PC-9 (cell line): Measurements from ENCODE around the gene TH. TPM values are rescaled to one million over a fixed set of nuclear protein-coding genes. Genes with fewer than 3 reads are reported as not detected.

Source experiments
- BruUV-seq: library from RNA; stranded (reverse); fragments of 400-500 nt; replicated peaks from 2 replicates; lab custom pipeline; 2021; lab: Mats Ljungman, UMichigan
- CTCF ChIA-PET: fragments of 300-600 bp; sonication (Branson Sonifier 250); formaldehyde crosslinking; loops from one replicate; lab custom pipeline; 2022; ENCODE audit warnings: antibody characterized with exemption; lab: Charles Lee
- POLR2A ChIA-PET: fragments of 300-600 bp; sonication (Branson Sonifier 250); formaldehyde crosslinking; loops from one replicate; lab custom pipeline; 2022; ENCODE audit warnings: antibody characterized with exemption; ENCODE audit not compliant: unreplicated experiment; lab: Charles Lee
- DNase-seq, 2 experiments: peaks; one replicate each; pipeline versions ENCODE4 v3.0.0 to v3.0.0-alpha.2; 2015 to 2022; ENCODE audit warnings: mixed read lengths in 1 of 2
- H2AFZ ChIP-seq: fragments of 200-600 bp; sonication (generic); 2 replicates; pipeline ENCODE4 v1.8.1; 2017; ENCODE audit warnings: antibody characterized with exemption
- H3F3A ChIP-seq: fragments of 200-600 bp; sonication (generic); 2 replicates; pipeline ENCODE4 v1.8.1; 2017; ENCODE audit warnings: antibody characterized with exemption, mild to moderate bottlenecking, low read depth; ENCODE audit not compliant: insufficient read depth
- H3K27ac ChIP-seq: fragments of 200-600 bp; sonication (generic); 2 replicates; pipeline ENCODE4 v1.6.1; 2016; ENCODE audit warnings: mixed run types
- H3K27me3 ChIP-seq: fragments of 200-600 bp; sonication (generic); 2 replicates; pipeline ENCODE4 v1.6.1; 2016; ENCODE audit warnings: low read depth, mixed run types; ENCODE audit not compliant: insufficient read depth
- H3K36me3 ChIP-seq: fragments of 200-600 bp; sonication (generic); 2 replicates; pipeline ENCODE4 v1.6.1; 2016; ENCODE audit warnings: low read depth, mixed run types
- H3K4me1 ChIP-seq: fragments of 200-600 bp; sonication (generic); replicated peaks from 2 replicates; pipeline ENCODE4 v1.6.1; 2016; ENCODE audit warnings: mixed run types; ENCODE audit not compliant: insufficient read depth
- H3K4me2 ChIP-seq: fragments of 200-600 bp; sonication (generic); 2 replicates; pipeline ENCODE4 v1.6.1; 2017; ENCODE audit warnings: mixed run types
- H3K4me3 ChIP-seq: fragments of 200-600 bp; sonication (generic); 2 replicates; pipeline ENCODE4 v1.6.1; 2016; ENCODE audit warnings: mixed run types
- H3K79me2 ChIP-seq: fragments of 200-600 bp; sonication (generic); 2 replicates; pipeline ENCODE4 v1.6.1; 2017; ENCODE audit warnings: low read depth, mixed run types
- H3K9me2 ChIP-seq: fragments of 200-600 bp; sonication (generic); 2 replicates; pipeline ENCODE4 v1.8.1; 2017; ENCODE audit warnings: mild to moderate bottlenecking; ENCODE audit not compliant: insufficient read depth
- H3K9me3 ChIP-seq: fragments of 200-600 bp; sonication (generic); 2 replicates; pipeline ENCODE4 v1.8.1; 2016; ENCODE audit warnings: low read depth; ENCODE audit not compliant: insufficient read depth
- H4K20me1 ChIP-seq: fragments of 200-600 bp; sonication (generic); 2 replicates; pipeline ENCODE4 v1.8.1; 2017; ENCODE audit not compliant: insufficient read depth
- EZH2 ChIP-seq: fragments of 200-600 bp; sonication (generic); IDR thresholded peaks from 2 replicates; pipeline ENCODE4 v1.8.0; 2017; ENCODE audit warnings: antibody characterized with exemption, low read depth
- intact Hi-C: fragments of 100-400 bp; cut with micrococcal nuclease; formaldehyde crosslinking; loops from one replicate; pipeline ENCODE4 v1.10.0; 2022; ENCODE audit not compliant: unreplicated experiment
- total RNA-seq: library from RNA; stranded (reverse); gene quantifications from 2 replicates; pipeline ENCODE4 v1.2.3, GENCODE V29; 2021
- TF ChIP-seq, protein P1 (sequence below): fragments of 200-600 bp; sonication (generic); conservative IDR thresholded peaks from 2 replicates; pipeline ENCODE4 v1.6.1; 2017; ENCODE audit warnings: mixed run types, antibody characterized with exemption, mild to moderate bottlenecking, moderate library complexity

The TH gene
- total RNA-seq, 1 experiment from 2014 or later, result 2.2 TPM

DNA sequence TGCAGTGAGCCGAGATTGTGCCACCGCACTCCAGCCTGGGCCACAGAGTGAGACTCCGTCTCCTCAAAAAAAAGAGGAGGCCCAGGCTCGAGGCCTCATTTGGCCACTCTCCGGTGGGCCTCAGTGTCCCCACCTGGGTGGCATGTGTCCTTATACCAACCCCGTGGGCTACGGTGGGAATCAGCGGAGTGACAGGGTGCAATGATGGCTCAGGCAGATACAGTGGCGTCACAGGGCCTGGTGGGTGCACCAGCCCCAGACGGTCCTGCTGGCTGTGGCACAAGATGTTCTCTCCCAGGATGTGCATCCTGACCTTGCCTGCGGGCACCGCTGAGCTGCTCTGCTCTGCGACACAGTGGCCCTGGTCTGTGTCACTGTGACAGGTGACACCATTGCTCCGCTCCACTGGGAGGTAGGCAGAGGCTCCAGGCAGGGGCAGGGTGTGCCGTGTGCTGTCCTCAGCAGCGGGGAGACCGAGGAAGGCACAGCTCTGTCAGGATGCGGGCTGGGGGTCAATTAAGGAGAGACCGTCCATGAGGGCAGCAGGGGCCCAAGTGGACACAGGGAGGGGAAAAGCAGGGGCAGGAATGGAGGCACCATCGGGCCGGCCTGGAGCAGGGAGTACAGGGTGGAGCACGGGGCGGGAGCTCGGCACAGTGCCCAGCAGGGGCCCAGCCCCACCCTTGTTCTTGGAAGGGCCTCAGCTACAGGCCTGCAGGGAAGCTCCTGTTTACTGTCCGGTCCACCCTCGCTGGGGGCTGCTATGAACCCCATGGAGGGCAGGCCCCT is 21.7 kb upstream of the TH start:
- POLR2A ChIA-PET, result interaction anchor here (0.6 kb wide), 1 partner anchor 11 kb away, joined by 3 read pairs; no protein-coding TSS in a partner anchor
- no peaks in the 10 kb centered on the region for H3K36me3 ChIP-seq
- no peak overlapping the region for H3K4me2 ChIP-seq
- H3F3A ChIP-seq, result no peaks in the 10 kb centered on the region
- no peaks in the 10 kb centered on the region for H3K9me3 ChIP-seq
- no TSS peak for BruUV-seq
- DNase-seq, result no peak
- H3K27me3 ChIP-seq, result no peaks in the 10 kb centered on the region
- H3K79me2 ChIP-seq, result no peaks in the 10 kb centered on the region
- no peaks in the 10 kb centered on the region for H4K20me1 ChIP-seq
- H3K4me1 ChIP-seq, result no peaks in the 10 kb centered on the region; the same call in 1 of the 2 replicates
- H3K27ac ChIP-seq, result no peak overlapping the region
- TF ChIP-seq, protein P1, sequence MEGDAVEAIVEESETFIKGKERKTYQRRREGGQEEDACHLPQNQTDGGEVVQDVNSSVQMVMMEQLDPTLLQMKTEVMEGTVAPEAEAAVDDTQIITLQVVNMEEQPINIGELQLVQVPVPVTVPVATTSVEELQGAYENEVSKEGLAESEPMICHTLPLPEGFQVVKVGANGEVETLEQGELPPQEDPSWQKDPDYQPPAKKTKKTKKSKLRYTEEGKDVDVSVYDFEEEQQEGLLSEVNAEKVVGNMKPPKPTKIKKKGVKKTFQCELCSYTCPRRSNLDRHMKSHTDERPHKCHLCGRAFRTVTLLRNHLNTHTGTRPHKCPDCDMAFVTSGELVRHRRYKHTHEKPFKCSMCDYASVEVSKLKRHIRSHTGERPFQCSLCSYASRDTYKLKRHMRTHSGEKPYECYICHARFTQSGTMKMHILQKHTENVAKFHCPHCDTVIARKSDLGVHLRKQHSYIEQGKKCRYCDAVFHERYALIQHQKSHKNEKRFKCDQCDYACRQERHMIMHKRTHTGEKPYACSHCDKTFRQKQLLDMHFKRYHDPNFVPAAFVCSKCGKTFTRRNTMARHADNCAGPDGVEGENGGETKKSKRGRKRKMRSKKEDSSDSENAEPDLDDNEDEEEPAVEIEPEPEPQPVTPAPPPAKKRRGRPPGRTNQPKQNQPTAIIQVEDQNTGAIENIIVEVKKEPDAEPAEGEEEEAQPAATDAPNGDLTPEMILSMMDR, result no peak
- TF ChIP-seq EZH2, result no peak
- intact Hi-C loops, result no loop called here
- H2AFZ ChIP-seq, result no peak overlapping the region
- no peak overlapping the region for H3K4me3 ChIP-seq
- CTCF ChIA-PET, result interaction anchor here (0.5 kb wide), 1 partner anchor 1120 kb away, joined by 3 read pairs; no protein-coding TSS in a partner anchor
- H3K9me2 ChIP-seq, result no peaks in the 10 kb centered on the region

DNA sequence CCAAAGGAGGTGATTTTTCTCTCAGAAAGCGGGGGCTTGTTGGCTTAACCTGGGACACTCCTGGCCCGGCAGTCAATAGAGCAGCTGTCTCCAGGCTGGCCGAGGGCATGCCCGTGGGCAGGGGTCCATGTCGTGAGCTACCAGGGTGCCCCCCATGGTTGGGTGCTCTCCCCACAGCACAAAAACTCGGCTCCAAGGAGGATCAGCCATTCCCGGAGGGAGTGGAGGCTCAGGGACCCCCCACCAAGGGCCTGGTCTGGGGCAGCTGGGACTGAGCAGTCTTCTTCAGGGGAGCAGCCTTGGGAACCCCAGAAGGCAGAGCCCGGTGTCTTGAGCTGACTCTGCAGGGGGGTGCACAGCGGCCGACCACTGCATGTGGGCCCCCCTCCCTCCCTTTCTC is 20.8 kb upstream of the TH start:
- H3K27me3 ChIP-seq, result no peaks in the 10 kb centered on the region
- H3K36me3 ChIP-seq, result no peaks in the 10 kb centered on the region
- ChIA-PET CTCF (no interaction called here), POLR2A (no interaction called here)
- H3F3A ChIP-seq, result peaks cover 2% of the 10 kb centered on the region; the same call in 1 of the 2 replicates
- H3K79me2 ChIP-seq, result no peaks in the 10 kb centered on the region
- no peak overlapping the region for H3K27ac ChIP-seq
- BruUV-seq, result no TSS peak
- no peaks in the 10 kb centered on the region; the same call in 1 of the 2 replicates for H3K4me1 ChIP-seq
- no peak overlapping the region for H3K4me2 ChIP-seq
- no peaks in the 10 kb centered on the region for H4K20me1 ChIP-seq
- H3K9me3 ChIP-seq, result no peaks in the 10 kb centered on the region
- H3K9me2 ChIP-seq, result no peaks in the 10 kb centered on the region
- no peak for DNase-seq
- intact Hi-C loops, result no loop called here
- TF ChIP-seq, protein P1, result no peak
- no peak for TF ChIP-seq EZH2
- H3K4me3 ChIP-seq, result no peak overlapping the region
- no peak overlapping the region for H2AFZ ChIP-seq

DNA sequence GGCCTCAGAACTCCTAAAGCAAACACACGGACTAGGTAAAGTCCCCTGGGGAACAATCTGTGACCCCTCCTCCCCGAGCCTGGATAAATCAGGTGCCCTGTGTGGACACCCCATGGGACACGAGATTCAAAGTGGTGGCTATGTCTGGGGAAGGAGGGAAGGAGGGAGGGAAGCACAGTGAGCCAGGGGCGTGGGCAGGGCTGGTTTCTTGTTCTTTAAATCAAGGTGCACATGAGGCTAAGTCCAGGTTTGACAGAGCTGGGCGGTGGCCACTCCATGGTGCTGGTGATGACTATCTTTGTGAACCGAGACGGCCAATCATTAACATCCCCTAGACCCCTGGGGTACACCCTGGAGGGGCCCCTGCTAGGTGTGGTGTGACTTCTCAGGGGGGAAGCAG is 20.3 kb upstream of the TH start:
- Histone ChIP-seq H3K27ac (no peak overlapping the region), H3K36me3 (no peaks in the 10 kb centered on the region), H4K20me1 (no peaks in the 10 kb centered on the region), H3K4me2 (no peak overlapping the region), H3K4me1 (no peaks in the 10 kb centered on the region; the same call in 1 of the 2 replicates), H2AFZ (no peak overlapping the region), H3F3A (peaks cover 6% of the 10 kb centered on the region; the same call in 1 of the 2 replicates), H3K27me3 (no peaks in the 10 kb centered on the region), H3K79me2 (no peaks in the 10 kb centered on the region), H3K9me3 (no peaks in the 10 kb centered on the region), H3K4me3 (no peak overlapping the region), H3K9me2 (no peaks in the 10 kb centered on the region)
- no peak for DNase-seq
- ChIA-PET CTCF (no interaction called here), POLR2A (no interaction called here)
- TF ChIP-seq, protein P1, result no peak
- no peak for TF ChIP-seq EZH2
- intact Hi-C loops, result no loop called here
- BruUV-seq, result no TSS peak
